Transverse colon (tissue), 4 donors: ENCODE measurements around the gene KLHL17.

ENCODE experiments used
- EP300 ChIP-seq: sonication (generic); formaldehyde crosslinking; IDR thresholded peaks from one replicate; pipeline ENCODE4 v1.6.1; 2017; ENCODE audit warnings: antibody characterized with exemption, low read depth
- POLR2A ChIP-seq: fragments of 450-650 bp; IDR thresholded peaks from one replicate; pipeline ENCODE4 v1.6.1; 2016; ENCODE audit warnings: antibody characterized with exemption, mild to moderate bottlenecking, moderate library complexity
- POLR2AphosphoS5 ChIP-seq, 3 donors: sonication (generic); formaldehyde crosslinking; IDR thresholded peaks; one replicate each; pipeline ENCODE4 v1.6.1; 2016; ENCODE audit warnings: antibody characterized with exemption in 3 of 3
- TF ChIP-seq, protein P1 (sequence below), 5 experiments: fragments of 200-600 bp in 3 of 5; fragments of 450-650 bp in 2 of 5; sonication (generic) in 3 of 5; IDR thresholded peaks; 1 replicate in 2 of 5; 2 replicates in 3 of 5; pipeline ENCODE4 v1.5.1; 2016 to 2017; ENCODE audit warnings: antibody characterized with exemption in 5 of 5, inconsistent platforms in 3 of 5, mild to moderate bottlenecking in 2 of 5, moderate library complexity in 1 of 5

GRCh38 chr1:1011396-1011949 is 51.1 kb downstream of the KLHL17 start:
- TF ChIP-seq POLR2AphosphoS5 (IDR thresholded peaks at IDR 0.05) = no peak
- TF ChIP-seq, protein P1, sequence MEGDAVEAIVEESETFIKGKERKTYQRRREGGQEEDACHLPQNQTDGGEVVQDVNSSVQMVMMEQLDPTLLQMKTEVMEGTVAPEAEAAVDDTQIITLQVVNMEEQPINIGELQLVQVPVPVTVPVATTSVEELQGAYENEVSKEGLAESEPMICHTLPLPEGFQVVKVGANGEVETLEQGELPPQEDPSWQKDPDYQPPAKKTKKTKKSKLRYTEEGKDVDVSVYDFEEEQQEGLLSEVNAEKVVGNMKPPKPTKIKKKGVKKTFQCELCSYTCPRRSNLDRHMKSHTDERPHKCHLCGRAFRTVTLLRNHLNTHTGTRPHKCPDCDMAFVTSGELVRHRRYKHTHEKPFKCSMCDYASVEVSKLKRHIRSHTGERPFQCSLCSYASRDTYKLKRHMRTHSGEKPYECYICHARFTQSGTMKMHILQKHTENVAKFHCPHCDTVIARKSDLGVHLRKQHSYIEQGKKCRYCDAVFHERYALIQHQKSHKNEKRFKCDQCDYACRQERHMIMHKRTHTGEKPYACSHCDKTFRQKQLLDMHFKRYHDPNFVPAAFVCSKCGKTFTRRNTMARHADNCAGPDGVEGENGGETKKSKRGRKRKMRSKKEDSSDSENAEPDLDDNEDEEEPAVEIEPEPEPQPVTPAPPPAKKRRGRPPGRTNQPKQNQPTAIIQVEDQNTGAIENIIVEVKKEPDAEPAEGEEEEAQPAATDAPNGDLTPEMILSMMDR (IDR thresholded peaks at IDR 0.05) = no peak
- no peak for TF ChIP-seq POLR2A
- TF ChIP-seq EP300 = no peak
